DND-41 (cell line): ENCODE results near the gene TMEM151B.

Experiments
- ATAC-seq: fragments of 200-7000 bp; cut with Tn5 transposase; 3 replicates; pipeline ENCODE4 v1.9.1; 2021; ENCODE audit warnings: low read depth; ENCODE audit not compliant: insufficient read depth
- DNase-seq: peaks from one replicate; pipeline ENCODE4 v3.0.0-alpha.2; 2020
- H2AFZ ChIP-seq: 2 replicates; pipeline ENCODE4 v1.6.0; 2012; ENCODE audit warnings: low read depth, low read length
- H3K27ac ChIP-seq: 2 replicates; pipeline ENCODE4 v1.5.1; 2012; ENCODE audit warnings: low read length, inconsistent platforms
- H3K27me3 ChIP-seq: fragments of 200-600 bp; sonication (generic); 2 replicates; pipeline ENCODE4 v1.6.0; 2012; ENCODE audit warnings: low read length, mild to moderate bottlenecking, inconsistent platforms; ENCODE audit not compliant: insufficient read depth, poor library complexity
- H3K36me3 ChIP-seq: 2 replicates; pipeline ENCODE4 v1.5.1; 2012; ENCODE audit warnings: low read length, inconsistent platforms; ENCODE audit not compliant: insufficient read depth
- H3K4me1 ChIP-seq: 2 replicates; pipeline ENCODE4 v1.5.1; 2012; ENCODE audit warnings: mild to moderate bottlenecking, low read length; ENCODE audit not compliant: insufficient read depth
- H3K4me2 ChIP-seq: 2 replicates; pipeline ENCODE4 v1.6.0; 2012; ENCODE audit warnings: mild to moderate bottlenecking, moderate library complexity, low read length, inconsistent platforms; ENCODE audit not compliant: insufficient read depth
- H3K4me3 ChIP-seq, 2 experiments: fragments of 200-600 bp in 1 of 2; shearing (Covaris generic) in 1 of 2; 2 replicates each; pipeline ENCODE4 v1.5.1; 2012 to 2016; ENCODE audit warnings: inconsistent platforms in 2 of 2, low read length in 2 of 2, mild to moderate bottlenecking in 2 of 2, low read depth in 1 of 2, moderate library complexity in 1 of 2
- H3K79me2 ChIP-seq: 2 replicates; pipeline ENCODE4 v1.6.0; 2012; ENCODE audit warnings: low read length, inconsistent platforms; ENCODE audit not compliant: insufficient read depth
- H3K9ac ChIP-seq: 2 replicates; pipeline ENCODE4 v1.6.0; 2012; ENCODE audit warnings: low read depth, mild to moderate bottlenecking, inconsistent platforms, low read length, moderate library complexity
- H3K9me3 ChIP-seq: 2 replicates; pipeline ENCODE4 v1.5.1; 2012; ENCODE audit warnings: low read length, moderate library complexity, mild to moderate bottlenecking, inconsistent platforms; ENCODE audit not compliant: insufficient read depth, severe bottlenecking
- H4K20me1 ChIP-seq: 2 replicates; pipeline ENCODE4 v1.6.0; 2012; ENCODE audit warnings: low read length; ENCODE audit not compliant: insufficient read depth
- CTCF ChIP-seq: IDR thresholded peaks from 2 replicates; pipeline ENCODE4 v1.5.1; 2012; ENCODE audit warnings: borderline replicate concordance, low read length, moderate library complexity, mild to moderate bottlenecking; ENCODE audit not compliant: poor library complexity, severe bottlenecking; ENCODE audit errors: extremely low read depth
- EZH2 ChIP-seq: IDR thresholded peaks from 3 replicates; pipeline ENCODE4 v1.6.1; 2012; ENCODE audit warnings: borderline replicate concordance, low read depth, mild to moderate bottlenecking, moderate library complexity, low read length, inconsistent platforms; ENCODE audit not compliant: severe bottlenecking

TMEM151B gene

DNA sequence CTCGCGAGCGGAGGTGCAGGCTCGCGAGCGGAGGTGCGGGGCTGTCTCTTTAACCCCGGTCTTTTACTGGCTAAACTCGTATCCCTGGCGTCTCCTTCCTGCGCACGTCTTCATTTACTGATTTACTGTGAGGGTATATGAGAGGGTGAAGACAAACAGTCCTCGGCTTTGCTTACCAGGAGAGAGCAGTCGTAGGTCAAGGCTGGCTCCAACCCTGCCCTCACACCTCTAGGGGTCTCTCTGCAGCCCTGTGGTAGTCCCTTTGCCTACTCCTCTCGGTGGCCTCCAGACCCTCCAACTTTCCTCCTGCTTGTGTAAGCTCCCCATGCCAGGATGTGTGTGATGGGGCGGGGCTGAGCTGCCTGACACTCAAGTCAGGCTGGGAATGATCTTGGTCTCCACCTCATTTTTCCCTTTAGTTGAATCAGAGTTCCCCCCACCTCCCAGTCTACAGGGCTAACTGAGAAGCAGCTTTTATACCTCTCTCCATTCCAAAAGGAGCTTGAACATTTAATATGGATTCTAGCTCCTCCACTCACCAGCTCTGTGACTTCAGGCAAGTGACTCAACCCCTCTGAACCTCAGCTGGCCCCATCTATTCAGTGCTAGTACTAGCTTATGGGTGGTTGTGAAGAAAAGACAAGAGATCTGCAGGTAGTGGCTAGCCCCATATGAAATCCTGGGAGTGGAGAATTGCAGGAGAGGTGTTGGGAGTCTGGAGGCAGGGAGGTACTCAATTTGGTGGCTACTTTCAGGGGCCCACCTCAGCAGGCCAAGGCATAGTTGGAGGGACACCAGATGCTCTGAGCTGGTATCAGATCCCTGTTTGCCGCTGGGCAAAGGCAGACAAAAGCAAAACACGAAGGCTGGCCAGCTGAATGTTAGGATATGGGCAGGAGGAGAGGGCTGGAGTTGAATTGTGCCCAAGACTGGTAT is 46.0 kb upstream of the TMEM151B start:
- Histone ChIP-seq H3K4me2 (peak overlapping the region; percentile 87), H2AFZ (peak overlapping the region; percentile 79), H3K9ac (peak overlapping the region; percentile 69), H3K27ac (peak overlapping the region; percentile 40), H3K4me1 (peaks cover 47% of the 10 kb centered on the region), H3K9me3 (no peaks in the 10 kb centered on the region), H3K36me3 (peaks cover 16% of the 10 kb centered on the region), H3K4me3 (peak overlapping the region; percentile 15 to 68; a peak in 3 of 4 replicates), H4K20me1 (peaks cover 27% of the 10 kb centered on the region), H3K27me3 (peaks cover 2% of the 10 kb centered on the region), H3K79me2 (peaks cover 23% of the 10 kb centered on the region)
- DNase-seq (peak; percentile 36), ATAC-seq (peak; percentile 15)
- TF ChIP-seq CTCF (peak; percentile 5), EZH2 (no peak)

- Histone ChIP-seq H3K4me2 (peak overlapping the region; percentile 87), H3K9me3 (no peaks in the 10 kb centered on the region), H3K79me2 (peaks cover 23% of the 10 kb centered on the region), H3K4me3 (peak overlapping the region in 1 of 2 experiments; percentile 68; a peak in 2 of 4 replicates), H3K36me3 (peaks cover 22% of the 10 kb centered on the region), H2AFZ (no peak overlapping the region), H3K9ac (peak overlapping the region; percentile 69; the same call in 1 of the 2 replicates), H3K4me1 (peaks cover 45% of the 10 kb centered on the region), H3K27me3 (no peaks in the 10 kb centered on the region), H4K20me1 (peaks cover 27% of the 10 kb centered on the region), H3K27ac (no peak overlapping the region)
- ATAC-seq (no peak), DNase-seq (no peak)
- TF ChIP-seq EZH2: no peak
Observed at GRCh38 chr6:44224965-44225305, 45.3 kb upstream of the TMEM151B start.

GRCh38 chr6:44225579-44226325 is 44.5 kb upstream of the TMEM151B start:
- Histone ChIP-seq H3K36me3 (peaks cover 30% of the 10 kb centered on the region), H4K20me1 (peaks cover 27% of the 10 kb centered on the region), H3K4me3 (no peak overlapping the region), H3K79me2 (peaks cover 23% of the 10 kb centered on the region), H3K9me3 (no peaks in the 10 kb centered on the region), H2AFZ (no peak overlapping the region), H3K4me2 (peak overlapping the region; percentile 39; the same call in 1 of the 2 replicates), H3K4me1 (peaks cover 45% of the 10 kb centered on the region), H3K27me3 (no peaks in the 10 kb centered on the region), H3K9ac (peak overlapping the region; percentile 35), H3K27ac (no peak overlapping the region)
- DNase-seq (peak; percentile 54), ATAC-seq (peak; percentile 10; the same call in 1 of the 3 replicates)
- TF ChIP-seq CTCF: no peak
- no peak for TF ChIP-seq EZH2
